GM21786 (cell line): ENCODE data around the gene KRTAP10-10.
"Not testable (repeated sequence)": the region's sequence is repeated elsewhere in the genome, so short reads cannot be mapped to it uniquely, and the experiment has no call there.

Experiments
- ATAC-seq: cut with Tn5 transposase; IDR thresholded peaks from one replicate; pipeline ENCODE4 v1.9.1; 2021; ENCODE audit not compliant: unreplicated experiment

The KRTAP10-10 gene

GRCh38 chr21:44649521-44650100, 12.5 kb downstream of the KRTAP10-10 start:
- ATAC-seq: no peak

DNA sequence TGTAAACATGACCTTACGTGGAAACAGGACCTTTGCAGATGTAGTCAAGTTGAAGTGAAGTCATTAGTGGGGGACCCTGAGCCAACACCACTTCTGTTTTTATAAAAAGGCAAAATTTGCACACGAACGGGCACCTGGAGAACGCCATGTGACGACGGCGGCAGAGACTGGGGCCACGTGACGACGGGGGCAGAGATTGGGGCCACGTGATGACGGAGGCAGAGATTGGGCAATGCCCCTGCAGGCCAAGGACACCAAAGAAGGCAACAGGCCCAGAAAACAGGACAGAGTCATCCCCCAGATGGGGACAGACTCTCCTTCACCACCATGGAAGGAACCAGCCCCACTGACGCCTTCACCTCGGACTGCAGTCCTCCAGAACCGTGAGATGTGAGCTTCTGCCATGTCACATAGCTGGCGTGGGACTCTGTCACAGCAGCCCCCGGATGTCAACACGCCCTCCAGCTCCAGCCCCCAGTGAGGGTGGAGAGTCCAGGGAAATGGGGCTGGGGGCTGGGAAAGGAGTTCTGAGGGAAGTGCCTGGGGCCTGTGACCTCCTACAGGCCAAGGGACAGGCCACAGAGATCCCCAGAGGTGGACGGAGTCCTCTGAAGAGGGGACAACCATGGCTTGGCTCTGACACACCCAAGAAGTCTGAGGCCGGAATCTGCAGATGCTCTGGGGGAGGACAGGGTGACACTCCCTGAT, 13.3 kb downstream of the KRTAP10-10 start:
- no peak for ATAC-seq

GRCh38 chr21:44650973-44651675, 14.0 kb downstream of the KRTAP10-10 start:
- no peak for ATAC-seq

DNA sequence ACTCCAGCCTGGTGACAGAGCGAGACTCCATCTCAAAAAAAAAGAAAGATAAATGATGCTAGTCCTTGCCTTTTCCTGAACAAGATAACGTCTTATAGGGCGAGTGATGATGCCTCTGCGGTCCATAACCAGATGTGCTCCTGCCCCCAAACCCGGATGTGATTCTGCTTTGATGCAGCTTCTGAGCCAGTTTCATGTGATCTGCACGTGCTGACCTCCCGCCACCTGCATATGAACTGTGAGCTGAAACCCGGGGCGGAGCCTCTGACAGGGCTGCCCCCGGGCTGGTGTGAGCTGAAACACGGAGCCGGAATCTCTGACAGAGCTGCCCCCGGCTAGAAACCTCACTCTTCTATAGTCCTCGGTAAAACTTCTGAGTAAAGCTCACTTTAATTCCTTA, 16.0 kb downstream of the KRTAP10-10 start:
- ATAC-seq: no peak

DNA sequence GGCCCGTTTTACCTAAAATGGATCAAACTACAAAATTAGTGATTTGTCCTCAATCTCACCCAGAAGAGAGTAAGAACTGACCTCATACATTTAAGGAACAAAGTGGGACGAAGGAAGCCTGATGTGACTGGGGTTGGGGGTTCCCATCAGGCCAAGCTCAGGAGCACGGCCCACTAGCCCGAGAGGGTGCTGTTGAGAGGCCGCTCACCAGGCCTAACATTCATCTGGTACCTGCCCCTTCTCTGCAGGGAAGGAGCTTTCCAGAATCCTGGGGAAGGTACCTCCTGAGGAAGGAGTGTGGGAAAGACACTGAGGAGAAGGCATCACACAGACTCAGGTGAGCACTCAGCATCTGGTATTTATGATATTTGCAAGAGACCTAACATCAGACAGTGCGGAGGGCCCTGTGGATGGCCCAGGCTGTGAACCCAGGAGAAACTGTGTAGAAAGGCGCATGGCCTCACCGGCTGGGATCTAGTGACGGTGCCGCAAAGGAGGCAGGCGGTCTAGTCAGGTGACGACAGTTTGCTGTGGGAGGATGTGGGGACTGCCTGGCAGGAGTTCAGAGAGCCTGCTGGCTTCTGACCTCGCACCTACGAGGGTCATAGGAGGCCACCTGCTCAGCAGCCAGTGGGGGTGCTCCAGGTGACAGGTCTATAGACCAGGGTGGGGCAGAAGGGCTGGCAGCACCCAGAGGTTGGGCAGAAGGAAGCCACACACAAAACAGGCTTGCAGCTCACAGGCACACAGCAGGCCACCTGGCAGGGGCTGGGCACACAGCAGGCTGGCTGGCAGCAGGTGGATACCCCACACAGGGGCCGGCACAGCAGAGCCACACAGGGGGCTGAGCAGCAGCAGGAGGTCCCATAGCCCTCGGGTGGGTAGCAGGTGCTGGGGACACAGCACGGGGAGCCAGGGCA, 16.8 kb downstream of the KRTAP10-10 start:
- no peak for ATAC-seq

DNA sequence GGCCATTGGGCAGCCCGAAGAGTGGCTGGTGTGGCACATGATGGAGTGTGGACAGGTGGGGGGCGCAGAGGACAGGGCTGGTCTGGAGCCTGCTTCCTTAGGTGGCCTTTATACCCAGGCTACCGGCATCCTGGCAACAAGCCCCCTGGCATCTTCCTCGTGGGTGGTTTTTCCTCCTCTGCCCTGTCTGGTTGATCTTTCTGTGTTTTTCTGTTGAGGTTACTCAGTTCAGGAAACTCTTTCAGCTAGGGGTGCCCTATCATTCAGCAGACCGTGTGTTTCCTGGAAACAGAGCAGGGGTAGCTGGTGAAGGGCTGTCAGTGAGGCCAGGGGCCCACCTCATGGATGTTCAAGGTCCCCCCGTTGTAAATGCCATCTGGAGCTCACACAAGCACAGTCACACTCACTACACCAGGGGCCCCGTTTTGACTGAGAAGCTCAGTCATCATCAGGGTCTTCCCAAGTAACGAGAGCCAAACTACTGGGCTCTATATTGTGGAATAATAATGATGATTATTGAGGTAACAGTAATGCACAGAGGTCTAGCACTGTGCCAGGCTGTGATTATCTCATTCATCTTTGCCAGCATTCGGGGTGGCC, 17.5 kb downstream of the KRTAP10-10 start, which contains the start of gene KRTAP12-4:
Gene KRTAP12-4 (minus strand): TSS at position 84 of the 600 bp plus-strand sequence. CDS start 45 bp downstream, at position 39.
- ATAC-seq: no peak

DNA sequence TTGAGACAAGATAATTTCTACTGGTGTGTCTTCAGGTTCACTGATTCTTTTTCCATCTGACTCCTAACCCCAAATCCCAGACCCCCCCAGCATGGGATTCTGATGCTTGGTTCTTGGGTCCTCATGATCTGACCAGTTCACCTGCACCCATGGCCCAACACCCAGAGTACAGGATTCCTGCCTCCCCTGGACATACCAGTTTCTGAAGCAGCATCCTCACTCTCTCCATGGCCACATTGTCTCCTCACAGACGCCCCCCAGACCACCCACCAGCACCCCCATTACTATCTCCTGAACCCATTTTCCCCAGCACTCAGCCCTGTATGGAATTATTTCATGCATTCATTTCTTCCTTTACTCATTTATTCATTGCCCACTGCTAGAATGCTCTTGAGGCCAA, 19.7 kb downstream of the KRTAP10-10 start:
- ATAC-seq: no peak

DNA sequence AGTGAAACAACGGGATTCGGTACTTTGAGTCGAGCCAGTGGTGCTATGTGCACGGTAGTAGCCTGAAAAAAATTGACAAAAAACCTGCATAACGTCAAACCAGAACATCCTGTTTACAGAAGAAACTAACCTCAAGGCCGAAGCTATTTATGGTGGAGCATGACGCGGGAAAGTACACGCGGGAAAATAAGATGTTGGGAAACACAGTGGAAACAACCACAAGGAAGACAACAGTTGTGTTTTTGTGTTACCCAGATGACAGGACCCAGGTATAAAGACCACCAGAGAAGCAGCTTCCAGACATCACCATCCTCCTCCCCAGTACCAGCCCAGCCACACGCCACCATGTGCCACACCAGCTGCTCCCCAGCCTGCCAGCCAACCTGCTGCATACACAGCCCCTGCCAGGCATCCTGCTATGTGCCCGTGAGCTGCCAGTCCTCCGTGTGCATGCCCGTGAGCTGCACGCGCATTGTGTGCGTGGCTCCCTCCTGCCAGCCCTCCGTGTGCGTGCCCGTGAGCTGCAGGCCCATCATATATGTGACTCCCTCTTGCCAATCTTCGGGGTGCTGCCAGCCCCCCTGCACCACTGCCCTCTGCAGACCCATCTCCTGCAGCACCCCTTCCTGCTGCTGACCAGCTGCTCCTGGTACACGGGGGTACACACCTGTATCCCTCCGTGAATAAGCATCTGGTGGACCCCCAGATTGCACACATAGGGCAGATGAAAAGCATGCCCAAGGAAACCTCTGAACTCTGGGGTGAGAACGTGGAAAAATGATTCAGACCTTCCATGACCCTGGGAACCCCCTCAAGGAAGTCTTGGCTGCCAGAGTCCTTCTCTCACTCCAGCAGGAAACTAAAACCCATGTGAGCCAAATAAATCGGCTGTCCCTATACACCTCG, 20.7 kb downstream of the KRTAP10-10 start, which contains the start of gene KRTAP12-3:
Gene KRTAP12-3 (plus strand): TSS at position 298 of the 906 bp plus-strand sequence. CDS start 48 bp downstream, at position 346.
- no peak for ATAC-seq

GRCh38 chr21:44658541-44658910, 21.4 kb downstream of the KRTAP10-10 start:
- no peak for ATAC-seq

- ATAC-seq: no peak
Measured at GRCh38 chr21:44658913-44659595, 21.9 kb downstream of the KRTAP10-10 start.

GRCh38 chr21:44661567-44661966, 24.4 kb downstream of the KRTAP10-10 start:
- ATAC-seq: not testable (repeated sequence)

GRCh38 chr21:44664691-44665090, 27.5 kb downstream of the KRTAP10-10 start:
- no peak for ATAC-seq

DNA sequence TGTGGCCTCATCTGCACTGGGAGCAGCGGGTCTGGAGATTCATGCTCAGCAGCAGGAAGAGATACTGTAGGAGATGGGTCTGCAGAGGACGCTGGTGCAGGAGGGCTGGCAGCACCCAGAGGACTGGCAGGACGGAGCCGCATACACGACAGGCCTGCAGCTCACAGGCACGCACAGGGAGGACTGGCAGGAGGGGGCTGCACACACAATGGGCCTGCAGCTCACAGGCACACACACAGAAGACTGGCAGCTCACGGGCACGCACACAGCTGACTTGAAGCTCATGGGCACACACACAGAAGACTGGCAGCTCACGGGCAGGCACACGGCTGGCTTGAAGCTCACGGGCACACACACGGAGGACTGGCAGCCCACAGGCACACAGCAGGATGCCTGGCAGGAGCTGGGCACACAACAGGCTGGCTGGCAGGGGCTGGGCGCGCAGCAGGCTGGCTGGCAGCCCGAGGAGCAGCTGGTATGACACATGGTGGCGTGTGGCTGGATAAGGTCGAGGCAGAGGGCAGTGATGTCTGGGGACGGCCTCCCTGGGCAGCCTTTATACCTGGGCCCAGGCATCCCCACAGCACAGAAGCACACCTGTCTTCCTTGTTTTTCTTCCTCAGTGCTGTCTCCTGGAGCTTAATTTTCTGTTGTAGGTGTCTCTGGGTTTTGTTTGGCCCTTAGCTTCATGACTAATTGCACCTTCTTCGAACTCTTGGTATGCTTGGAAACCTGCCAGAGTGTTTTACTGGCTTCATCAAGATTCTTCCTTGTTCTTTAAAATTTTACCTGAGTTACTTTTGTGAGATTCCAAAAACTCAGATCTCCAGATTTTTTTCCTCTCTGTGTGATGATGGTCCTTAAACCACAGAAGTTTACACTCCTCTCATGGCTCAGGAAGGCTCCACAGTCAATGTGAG, 29.5 kb downstream of the KRTAP10-10 start, which contains the start of gene KRTAP12-2:
Gene KRTAP12-2 (minus strand): TSS at position 527 of the 920 bp plus-strand sequence. CDS start 41 bp downstream, at position 486.
- ATAC-seq: no peak

DNA sequence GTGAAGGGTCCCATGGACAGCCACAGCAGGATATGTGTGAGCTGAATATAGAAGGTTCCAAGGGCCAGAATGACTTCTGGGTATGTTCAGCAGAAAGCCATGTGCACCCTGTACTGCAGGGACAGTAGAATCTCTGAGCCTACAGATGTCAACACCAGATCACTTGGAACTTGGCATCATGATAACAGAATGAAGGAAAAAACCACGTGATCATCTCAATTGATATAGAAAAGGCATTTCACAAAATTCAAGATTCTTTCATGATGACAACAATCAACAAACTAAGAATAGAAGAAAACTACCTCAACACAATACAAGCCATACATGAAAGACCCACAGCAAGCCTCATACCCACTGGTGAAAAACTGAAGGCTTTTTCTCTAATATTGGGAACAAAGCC, 30.5 kb downstream of the KRTAP10-10 start:
- no peak for ATAC-seq

DNA sequence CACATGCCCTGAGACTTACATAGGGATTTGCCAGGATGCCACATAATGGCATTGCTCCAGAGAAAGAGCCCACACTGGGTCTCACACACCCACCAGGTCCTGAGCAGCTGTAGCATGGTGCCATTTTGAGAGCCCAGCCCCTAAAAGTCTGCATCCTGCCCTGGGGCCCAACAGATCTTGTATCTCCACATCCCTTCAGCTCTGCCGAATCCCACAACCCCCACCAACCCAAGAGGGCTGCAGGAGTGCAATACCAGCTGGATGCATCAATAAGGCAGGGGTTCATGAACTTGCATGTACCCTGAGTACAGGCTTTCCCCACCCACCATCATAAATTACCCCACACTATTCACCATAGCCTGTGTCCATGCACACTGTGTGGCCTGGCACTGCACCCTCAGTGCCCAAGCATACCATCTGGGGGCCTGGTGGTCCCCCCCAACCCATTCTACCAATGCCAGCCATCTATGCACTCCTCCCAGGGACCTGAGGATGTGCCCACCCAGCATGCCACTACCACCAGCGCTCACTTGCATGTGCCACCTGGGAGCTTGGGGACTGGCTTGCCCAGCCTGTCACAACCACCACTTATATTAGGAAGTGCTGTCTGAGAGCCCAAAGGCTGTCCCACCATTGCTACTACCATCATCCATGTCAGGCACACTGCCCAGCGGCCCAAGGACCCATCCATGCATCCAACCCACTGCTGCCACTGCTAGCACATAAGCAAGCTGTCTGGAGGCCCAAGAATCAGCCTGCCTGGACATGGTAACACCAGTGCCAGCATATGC, 33.7 kb downstream of the KRTAP10-10 start:
- ATAC-seq: no peak

DNA sequence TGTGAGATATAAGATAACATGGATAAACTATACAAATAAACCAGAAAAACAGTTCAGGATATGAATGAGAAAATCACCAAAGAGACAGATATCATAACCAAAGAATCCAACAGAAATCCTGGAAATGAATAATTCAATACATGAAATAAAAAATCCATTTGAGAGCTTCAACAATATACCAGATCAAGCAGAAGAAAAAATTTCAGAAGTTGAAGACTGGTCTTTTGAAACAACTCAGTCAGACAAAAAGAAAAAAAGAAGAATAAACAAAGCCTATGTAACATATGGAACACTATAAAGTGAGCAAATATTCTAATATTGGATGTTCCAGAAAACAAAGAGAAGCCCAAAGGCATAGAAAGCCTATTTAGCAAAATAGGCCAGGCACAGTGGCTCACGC, 34.8 kb downstream of the KRTAP10-10 start:
- ATAC-seq: no peak

DNA sequence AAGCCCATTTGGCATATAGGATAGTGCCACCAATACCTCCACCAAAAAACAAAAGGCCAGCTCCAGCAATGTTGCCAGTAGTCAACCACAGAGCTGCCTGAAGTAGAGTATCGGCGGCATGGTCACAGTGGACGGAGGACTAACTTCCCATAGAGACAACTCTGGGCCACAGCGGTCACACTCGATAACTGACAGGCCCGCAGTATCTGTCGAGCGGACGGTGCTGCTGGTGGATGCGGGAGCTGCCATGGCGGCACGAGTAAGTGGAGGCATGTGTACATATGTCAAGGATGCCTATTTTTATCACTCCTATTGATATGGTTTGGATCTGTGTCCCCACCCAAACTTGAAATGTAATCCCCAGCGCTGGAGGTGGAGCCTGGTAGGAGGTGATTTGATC, 40.7 kb downstream of the KRTAP10-10 start:
- ATAC-seq: no peak
